ENCODE measurements around the gene USF3. TPM values are rescaled to one million over a fixed set of nuclear protein-coding genes. Genes with fewer than 3 reads are reported as not detected.

Gene USF3
- total and polyA plus RNA-seq, 2 of the 4 experiments (the other 2 are of a cell fraction), result 3.0 to 5.2 TPM

GRCh38 chr3:113648524-113648923, 47.9 kb downstream of the USF3 start:
- in situ Hi-C loops (cut with MboI; ENCODE audit: low sequenced_read_pairs), result no loop called here

More at GRCh38 chr3:113648524-113648923, 47.9 kb downstream of the USF3 start:
- no peak overlapping the region for H3K4me2 ChIP-seq (ENCODE audit: low read depth, low read length)
- no peak overlapping the region for H2BK5ac ChIP-seq (ENCODE audit: low read depth, low read length, poor library complexity, severe bottlenecking)
- DNase-seq, result no peak
- no peak overlapping the region for H3K4ac ChIP-seq (ENCODE audit: low read depth, low read length)
- H3K56ac ChIP-seq (ENCODE audit: extremely low read depth, insufficient read depth, low read length), result no peak overlapping the region
- H4K8ac ChIP-seq (ENCODE audit: low read depth in 2 of 2, low read length in 2 of 2), result no peak overlapping the region
- H3K4me1 ChIP-seq (ENCODE audit: control insufficient read depth, insufficient read depth, low read length), result peaks cover 2% of the 10 kb centered on the region
- no peak overlapping the region for H3K9ac ChIP-seq (ENCODE audit: low read depth, low read length)
- no TSS peak for BruUV-seq (replicated peaks)
- H2BK120ac ChIP-seq (ENCODE audit: low read depth, low read length), result no peak overlapping the region
- no peak overlapping the region for H2AK9ac ChIP-seq (replicated peaks; ENCODE audit: low read depth, low read length, poor library complexity)
- H4K91ac ChIP-seq (ENCODE audit: insufficient read depth, low read depth, low read length), result no peak overlapping the region
- no peak overlapping the region for H4K5ac ChIP-seq (ENCODE audit: low read depth, low read length)
- peaks cover 8% of the 10 kb centered on the region for H3K9me3 ChIP-seq (ENCODE audit: control insufficient read depth, insufficient read depth, low read length)
- TF ChIP-seq RCOR1 (IDR thresholded peaks at IDR 0.05; ENCODE audit: insufficient replicate concordance, low read length) (no peak), FOS (IDR thresholded peaks at IDR 0.05; ENCODE audit: low read depth, low read length) (no peak), MXI1 (IDR thresholded peaks at IDR 0.05; ENCODE audit: borderline replicate concordance, low read depth, low read length) (no peak), CHD1 (IDR thresholded peaks at IDR 0.05; ENCODE audit: low read depth, low read length) (no peak), NFE2L2 (IDR thresholded peaks at IDR 0.05; ENCODE audit: low read depth, low read length) (no peak), RAD21 (IDR thresholded peaks at IDR 0.05; ENCODE audit: low read length) (no peak), CEBPB (IDR thresholded peaks at IDR 0.05; ENCODE audit: low read depth, low read length) (no peak), BHLHE40 (IDR thresholded peaks at IDR 0.05; ENCODE audit: low read depth, low read length) (no peak), MAZ (IDR thresholded peaks at IDR 0.05; ENCODE audit: borderline replicate concordance, low read depth, low read length) (no peak), POLR2A (IDR thresholded peaks at IDR 0.05; ENCODE audit: low read depth, low read length) (no peak), ELK1 (IDR thresholded peaks at IDR 0.05; ENCODE audit: borderline replicate concordance, low read depth, low read length) (no peak), SMC3 (IDR thresholded peaks at IDR 0.05; ENCODE audit: low read depth, low read length) (no peak), MAFK (IDR thresholded peaks at IDR 0.05; ENCODE audit: low read depth, low read length) (no peak), RFX5 (IDR thresholded peaks at IDR 0.05; ENCODE audit: low read depth, low read length) (no peak)
- TF ChIP-seq, protein P1, sequence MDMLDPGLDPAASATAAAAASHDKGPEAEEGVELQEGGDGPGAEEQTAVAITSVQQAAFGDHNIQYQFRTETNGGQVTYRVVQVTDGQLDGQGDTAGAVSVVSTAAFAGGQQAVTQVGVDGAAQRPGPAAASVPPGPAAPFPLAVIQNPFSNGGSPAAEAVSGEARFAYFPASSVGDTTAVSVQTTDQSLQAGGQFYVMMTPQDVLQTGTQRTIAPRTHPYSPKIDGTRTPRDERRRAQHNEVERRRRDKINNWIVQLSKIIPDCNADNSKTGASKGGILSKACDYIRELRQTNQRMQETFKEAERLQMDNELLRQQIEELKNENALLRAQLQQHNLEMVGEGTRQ (IDR thresholded peaks at IDR 0.05; ENCODE audit: low read depth, low read length), result no peak
- H3K4me3 ChIP-seq (ENCODE audit: insufficient read depth, low read depth, low read length), result no peak overlapping the region
- no peaks in the 10 kb centered on the region for H3K79me1 ChIP-seq (ENCODE audit: low read depth in 1 of 2, low read length in 2 of 2)
- no peak overlapping the region for H2AFZ ChIP-seq (replicated peaks; ENCODE audit: low read length, poor library complexity)
- H2AK5ac ChIP-seq (ENCODE audit: low read depth, low read length), result no peak overlapping the region
- H3K9me1 ChIP-seq (ENCODE audit: insufficient read depth, low read length), result no peaks in the 10 kb centered on the region
- no peak overlapping the region for H2BK20ac ChIP-seq (ENCODE audit: low read depth, low read length)
- dilution Hi-C loops (cut with HindIII; ENCODE audit: low sequenced_read_pairs, unreplicated experiment) (no loop called here), intact Hi-C loops (cut with micrococcal nuclease) (no loop called here)
- no peak for ATAC-seq (ENCODE audit: low read depth)
- H3K18ac ChIP-seq (ENCODE audit: low read depth, low read length), result no peak overlapping the region
- no peak overlapping the region for H3K14ac ChIP-seq (replicated peaks; ENCODE audit: low read depth, low read length)
- ChIA-PET POLR2A (ENCODE audit: unreplicated experiment) (no interaction called here), CTCF (interaction anchor here (1.3 kb wide), 1 partner anchor 19 kb away, joined by 3 read pairs; no protein-coding TSS in a partner anchor)
- no peak overlapping the region for H3K23ac ChIP-seq (ENCODE audit: low read depth, low read length)
- H2BK15ac ChIP-seq (ENCODE audit: low read depth, low read length), result no peak overlapping the region
- no peaks in the 10 kb centered on the region for H3K27me3 ChIP-seq (ENCODE audit: control insufficient read depth, insufficient read depth, low read length)
- H3K36me3 ChIP-seq (ENCODE audit: control insufficient read depth, insufficient read depth, low read length), result no peaks in the 10 kb centered on the region
- no peak overlapping the region for H3K27ac ChIP-seq (ENCODE audit: insufficient read depth, low read length)
- no peaks in the 10 kb centered on the region for H4K20me1 ChIP-seq (ENCODE audit: insufficient read depth, low read length)
